ENCODE measurements around the gene PPID. TPM values are rescaled to one million over a fixed set of nuclear protein-coding genes. Genes with fewer than 3 reads are reported as not detected.

The PPID gene
- total and polyA plus RNA-seq, 2 of the 13 experiments (the other 11 are each of a cell fraction or from before 2014, with no cell fraction given), result 15.4 to 63.4 TPM

DNA sequence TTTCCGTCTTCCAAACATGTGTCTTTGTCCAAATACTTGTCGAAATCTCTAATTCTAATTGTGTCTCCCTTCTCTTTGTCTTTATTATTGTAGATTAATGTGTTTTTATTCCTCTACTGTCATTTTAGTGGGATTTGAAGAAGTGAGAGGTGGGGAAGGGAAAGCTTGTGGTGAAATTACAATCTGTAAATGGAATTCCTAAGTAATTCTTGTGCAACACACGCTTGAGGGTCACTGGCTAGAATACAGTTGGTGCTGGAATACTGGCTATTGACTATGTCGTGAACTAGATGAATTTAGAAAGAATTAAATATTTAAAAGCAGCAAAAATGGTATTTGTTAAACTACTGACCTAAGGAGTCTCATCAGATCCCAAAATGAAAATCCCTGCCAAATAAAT, 34.9 kb upstream of the PPID start:
- Histone ChIP-seq H3K27me3 (ENCODE audit: control insufficient read depth in 1 of 2, insufficient read depth in 2 of 2, low read length in 2 of 2) (no peaks in the 10 kb centered on the region), H3K9ac (ENCODE audit: insufficient read depth, low read depth, low read length) (no peak overlapping the region), H2AFZ (ENCODE audit: low read length) (no peak overlapping the region), H3K9me3 (ENCODE audit: low read length) (no peaks in the 10 kb centered on the region), H3K27ac (ENCODE audit: extremely low read length, insufficient read depth, low read length) (no peak overlapping the region), H3K79me2 (ENCODE audit: insufficient read depth, low read length) (no peaks in the 10 kb centered on the region), H3K4me3 (replicated peaks in 1 of 3; ENCODE audit: insufficient read depth in 1 of 3, low read depth in 2 of 3, low read length in 3 of 3) (no peak overlapping the region), H3K4me1 (ENCODE audit: insufficient read depth, low read length) (peaks cover 29% of the 10 kb centered on the region), H4K20me1 (ENCODE audit: insufficient read depth, low read length) (no peaks in the 10 kb centered on the region), H3K36me3 (replicated peaks in 1 of 2; ENCODE audit: control insufficient read depth in 1 of 2, insufficient read depth in 2 of 2, low read length in 2 of 2) (no peaks in the 10 kb centered on the region), H3K4me2 (ENCODE audit: low read depth, low read length) (no peak overlapping the region)
- CTCF ChIA-PET (ENCODE audit: low intra/inter-chr PET ratio, low total read pairs), result no interaction called here
- in situ Hi-C loops (cut with HindIII; ENCODE audit: extremely low pct_ligation_motif_present, low pct_unique_long_range_greater_than_20kb), result no loop called here
- intact Hi-C loops (cut with micrococcal nuclease; ENCODE audit: unreplicated experiment), result no loop called here
- ATAC-seq, result no peak
- no peak for DNase-seq (ENCODE audit: low spot score)
- TF ChIP-seq RBFOX2 (IDR thresholded peaks at IDR 0.05; ENCODE audit: low read depth, low read length) (no peak), CEBPB (IDR thresholded peaks at IDR 0.05; ENCODE audit: borderline replicate concordance, low read depth, low read length) (peak; percentile 63), TOPORS (CRISPR knock-in tag; IDR thresholded peaks at IDR 0.05) (no peak)
- TF ChIP-seq, protein P1, sequence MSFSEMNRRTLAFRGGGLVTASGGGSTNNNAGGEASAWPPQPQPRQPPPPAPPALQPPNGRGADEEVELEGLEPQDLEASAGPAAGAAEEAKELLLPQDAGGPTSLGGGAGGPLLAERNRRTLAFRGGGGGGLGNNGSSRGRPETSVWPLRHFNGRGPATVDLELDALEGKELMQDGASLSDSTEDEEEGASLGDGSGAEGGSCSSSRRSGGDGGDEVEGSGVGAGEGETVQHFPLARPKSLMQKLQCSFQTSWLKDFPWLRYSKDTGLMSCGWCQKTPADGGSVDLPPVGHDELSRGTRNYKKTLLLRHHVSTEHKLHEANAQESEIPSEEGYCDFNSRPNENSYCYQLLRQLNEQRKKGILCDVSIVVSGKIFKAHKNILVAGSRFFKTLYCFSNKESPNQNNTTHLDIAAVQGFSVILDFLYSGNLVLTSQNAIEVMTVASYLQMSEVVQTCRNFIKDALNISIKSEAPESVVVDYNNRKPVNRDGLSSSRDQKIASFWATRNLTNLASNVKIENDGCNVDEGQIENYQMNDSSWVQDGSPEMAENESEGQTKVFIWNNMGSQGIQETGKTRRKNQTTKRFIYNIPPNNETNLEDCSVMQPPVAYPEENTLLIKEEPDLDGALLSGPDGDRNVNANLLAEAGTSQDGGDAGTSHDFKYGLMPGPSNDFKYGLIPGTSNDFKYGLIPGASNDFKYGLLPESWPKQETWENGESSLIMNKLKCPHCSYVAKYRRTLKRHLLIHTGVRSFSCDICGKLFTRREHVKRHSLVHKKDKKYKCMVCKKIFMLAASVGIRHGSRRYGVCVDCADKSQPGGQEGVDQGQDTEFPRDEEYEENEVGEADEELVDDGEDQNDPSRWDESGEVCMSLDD (CRISPR knock-in tag; IDR thresholded peaks at IDR 0.05; ENCODE audit: borderline replicate concordance), result no peak
- 41% methylated on average over 4 of the region's 4 CpGs for WGBS (ENCODE audit: low lambda C conversion rate)
- no peak for FAIRE-seq
- POLR2A ChIA-PET, result no interaction called here
- BruUV-seq (replicated peaks), result no TSS peak

DNA sequence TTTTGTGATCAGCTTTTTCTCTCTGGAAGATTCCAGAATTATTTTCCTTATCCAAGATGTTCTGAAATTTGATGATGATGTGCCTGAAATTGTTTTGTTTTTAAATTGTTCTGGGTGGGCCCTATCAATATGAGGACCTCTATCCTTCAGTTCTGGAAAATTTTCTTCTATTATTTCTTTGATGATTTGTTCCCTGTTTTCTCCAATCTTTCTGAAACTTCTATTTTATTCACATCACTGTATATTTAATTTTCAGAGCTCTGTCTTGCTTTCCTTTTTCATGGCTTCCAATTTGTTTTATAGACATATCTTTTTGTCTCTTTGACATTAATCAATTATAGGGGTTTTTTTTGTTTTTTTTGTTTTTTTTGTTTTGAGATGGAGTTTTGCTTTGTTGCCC, 33.4 kb upstream of the PPID start:
- Histone ChIP-seq H3K27ac (ENCODE audit: extremely low read length, insufficient read depth, low read length) (no peak overlapping the region), H3K9ac (ENCODE audit: insufficient read depth, low read depth, low read length) (no peak overlapping the region), H3K4me2 (ENCODE audit: low read depth, low read length) (no peak overlapping the region), H2AFZ (ENCODE audit: low read length) (no peak overlapping the region), H4K20me1 (ENCODE audit: insufficient read depth, low read length) (no peaks in the 10 kb centered on the region), H3K79me2 (ENCODE audit: insufficient read depth, low read length) (no peaks in the 10 kb centered on the region), H3K4me1 (ENCODE audit: insufficient read depth, low read length) (peaks cover 22% of the 10 kb centered on the region), H3K27me3 (ENCODE audit: control insufficient read depth in 1 of 2, insufficient read depth in 2 of 2, low read length in 2 of 2) (no peaks in the 10 kb centered on the region), H3K36me3 (replicated peaks in 1 of 2; ENCODE audit: control insufficient read depth in 1 of 2, insufficient read depth in 2 of 2, low read length in 2 of 2) (no peaks in the 10 kb centered on the region), H3K9me3 (ENCODE audit: low read length) (no peaks in the 10 kb centered on the region), H3K4me3 (replicated peaks in 1 of 3; ENCODE audit: insufficient read depth in 1 of 3, low read depth in 2 of 3, low read length in 3 of 3) (no peak overlapping the region)
- POLR2A ChIA-PET, result no interaction called here
- in situ Hi-C loops (cut with HindIII; ENCODE audit: extremely low pct_ligation_motif_present, low pct_unique_long_range_greater_than_20kb) (no loop called here), intact Hi-C loops (cut with micrococcal nuclease; ENCODE audit: unreplicated experiment) (no loop called here)
- no peak for DNase-seq (ENCODE audit: low spot score)
- CTCF ChIA-PET (ENCODE audit: low intra/inter-chr PET ratio, low total read pairs), result no interaction called here
- ATAC-seq, result no peak
- BruUV-seq (replicated peaks), result no TSS peak
- no peak for FAIRE-seq
- no peak for TF ChIP-seq ZNF343 (CRISPR knock-in tag; IDR thresholded peaks at IDR 0.05)
- no peak for TF ChIP-seq ZNF841 (CRISPR knock-in tag; IDR thresholded peaks at IDR 0.05; ENCODE audit: borderline replicate concordance)
- no peak for TF ChIP-seq ESRRA (CRISPR knock-in tag; IDR thresholded peaks at IDR 0.05; ENCODE audit: low read depth)
- TF ChIP-seq ZSCAN22 (CRISPR knock-in tag; IDR thresholded peaks at IDR 0.05), result no peak
- TF ChIP-seq TAF1 (CRISPR knock-in tag; IDR thresholded peaks at IDR 0.05), result no peak
- TF ChIP-seq PITX1 (CRISPR knock-in tag; IDR thresholded peaks at IDR 0.05), result no peak
- TF ChIP-seq, protein P2, sequence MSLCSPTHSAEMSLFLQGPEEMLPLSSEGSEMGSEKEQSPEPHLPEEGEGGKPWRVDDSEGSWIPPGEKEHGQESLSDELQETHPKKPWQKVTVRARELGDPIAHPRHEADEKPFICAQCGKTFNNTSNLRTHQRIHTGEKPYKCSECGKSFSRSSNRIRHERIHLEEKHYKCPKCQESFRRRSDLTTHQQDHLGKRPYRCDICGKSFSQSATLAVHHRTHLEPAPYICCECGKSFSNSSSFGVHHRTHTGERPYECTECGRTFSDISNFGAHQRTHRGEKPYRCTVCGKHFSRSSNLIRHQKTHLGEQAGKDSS (CRISPR knock-in tag; IDR thresholded peaks at IDR 0.05; ENCODE audit: borderline replicate concordance, low read depth), result no peak
- TF ChIP-seq NRL (CRISPR knock-in tag; IDR thresholded peaks at IDR 0.05; ENCODE audit: borderline replicate concordance), result no peak
- no peak for TF ChIP-seq ZBTB7A (CRISPR knock-in tag; IDR thresholded peaks at IDR 0.05)
- TF ChIP-seq, protein P3, sequence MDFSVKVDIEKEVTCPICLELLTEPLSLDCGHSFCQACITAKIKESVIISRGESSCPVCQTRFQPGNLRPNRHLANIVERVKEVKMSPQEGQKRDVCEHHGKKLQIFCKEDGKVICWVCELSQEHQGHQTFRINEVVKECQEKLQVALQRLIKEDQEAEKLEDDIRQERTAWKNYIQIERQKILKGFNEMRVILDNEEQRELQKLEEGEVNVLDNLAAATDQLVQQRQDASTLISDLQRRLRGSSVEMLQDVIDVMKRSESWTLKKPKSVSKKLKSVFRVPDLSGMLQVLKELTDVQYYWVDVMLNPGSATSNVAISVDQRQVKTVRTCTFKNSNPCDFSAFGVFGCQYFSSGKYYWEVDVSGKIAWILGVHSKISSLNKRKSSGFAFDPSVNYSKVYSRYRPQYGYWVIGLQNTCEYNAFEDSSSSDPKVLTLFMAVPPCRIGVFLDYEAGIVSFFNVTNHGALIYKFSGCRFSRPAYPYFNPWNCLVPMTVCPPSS (IDR thresholded peaks at IDR 0.05), result no peak
- TF ChIP-seq ZFP36 (IDR thresholded peaks at IDR 0.05; ENCODE audit: borderline replicate concordance, low read depth, low read length, partially characterized antibody), result no peak
- no peak for TF ChIP-seq RFXAP (CRISPR knock-in tag; IDR thresholded peaks at IDR 0.05; ENCODE audit: borderline replicate concordance)
- TF ChIP-seq ZKSCAN1 (IDR thresholded peaks at IDR 0.05; ENCODE audit: low read length), result no peak

All from HepG2 (cell line).